ENCODE data around the gene AGER. TPM values are rescaled to one million over a fixed set of nuclear protein-coding genes. Genes with fewer than 3 reads are reported as not detected.
"Not testable (repeated sequence)": the region's sequence is repeated elsewhere in the genome, so short reads cannot be mapped to it uniquely, and the experiment has no call there.

AGER gene
- total and polyA plus RNA-seq, 8 donors: 68.0 to 616 (median 93.8) TPM

GRCh38 chr6:32187009-32187709 lies 3.1 kb upstream of the AGER start:
- Histone ChIP-seq H3K4me1 (peaks cover 11 to 86% of the 10 kb centered on the region in 2 donors), H3K9me3 (no peaks in the 10 kb centered on the region), H3K27me3 (no peaks in the 10 kb centered on the region), H3K27ac (peak overlapping the region; percentile 65 to 69), H3K4me3 (no peak overlapping the region), H3K36me3 (peaks cover 0 to 40% of the 10 kb centered on the region in 2 donors)
- ATAC-seq (no peak), DNase-seq (no peak)
- no peak for TF ChIP-seq CTCF (IDR thresholded peaks at IDR 0.05)
- intact Hi-C loops (cut with DNase I): no loop called here

GRCh38 chr6:32186151-32186840 lies 2.2 kb upstream of the AGER start:
- Histone ChIP-seq H3K4me1 (peaks cover 18 to 88% of the 10 kb centered on the region in 2 donors), H3K27ac (peak overlapping the region; percentile 65 to 69), H3K36me3 (peaks cover 0 to 47% of the 10 kb centered on the region in 2 donors)
- DNase-seq; H3K9me3 ChIP-seq; H3K27me3 ChIP-seq; intact Hi-C loops (cut with DNase I); H3K4me3 ChIP-seq; ATAC-seq: not testable (repeated sequence)

- H3K27me3 ChIP-seq; H3K9me3 ChIP-seq; intact Hi-C loops (cut with DNase I); H3K4me3 ChIP-seq: not testable (repeated sequence)
- ATAC-seq (peak; percentile 68), DNase-seq (peak in 2 of 4 donors; percentile 80 to 84)
- peaks cover 0 to 53% of the 10 kb centered on the region in 2 donors for H3K36me3 ChIP-seq
- H3K4me1 ChIP-seq: peaks cover 19 to 86% of the 10 kb centered on the region in 2 donors
- H3K27ac ChIP-seq: peak overlapping the region; percentile 65 to 69
These were observed 1.7 kb upstream of the AGER start for GRCh38 chr6:32185681-32186131.

GRCh38 chr6:32183483-32184083 lies 470 bp downstream of the AGER start:
- Histone ChIP-seq H3K27me3 (no peaks in the 10 kb centered on the region), H3K36me3 (peaks cover 0 to 62% of the 10 kb centered on the region in 2 donors), H3K27ac (peak overlapping the region; percentile 57 to 68), H3K4me1 (peaks cover 21 to 93% of the 10 kb centered on the region in 2 donors), H3K9me3 (no peaks in the 10 kb centered on the region), H3K4me3 (no peak overlapping the region)
- no peak for TF ChIP-seq CTCF (IDR thresholded peaks at IDR 0.05)
- DNase-seq (peak in 1 of 4 donors; percentile 24), ATAC-seq (no peak)
- intact Hi-C loops (cut with DNase I): no loop called here

GRCh38 chr6:32183030-32183429 lies 1.0 kb downstream of the AGER start:
- ATAC-seq: no peak
- Histone ChIP-seq H3K27ac (peak overlapping the region; percentile 57 to 68), H3K4me3 (no peak overlapping the region)

More at GRCh38 chr6:32183030-32183429, 1.0 kb downstream of the AGER start:
- TF ChIP-seq CTCF (IDR thresholded peaks at IDR 0.05): no peak
- Histone ChIP-seq H3K4me1 (peaks cover 22 to 88% of the 10 kb centered on the region in 2 donors), H3K9me3 (no peaks in the 10 kb centered on the region), H3K27me3 (no peaks in the 10 kb centered on the region), H3K36me3 (peaks cover 0 to 57% of the 10 kb centered on the region in 2 donors)
- DNase-seq: no peak
- intact Hi-C loops (cut with DNase I): no loop called here
